ENCODE results near the gene WASHC4. TPM values are rescaled to one million over a fixed set of nuclear protein-coding genes. Genes with fewer than 3 reads are reported as not detected.

Gene WASHC4, protein sequence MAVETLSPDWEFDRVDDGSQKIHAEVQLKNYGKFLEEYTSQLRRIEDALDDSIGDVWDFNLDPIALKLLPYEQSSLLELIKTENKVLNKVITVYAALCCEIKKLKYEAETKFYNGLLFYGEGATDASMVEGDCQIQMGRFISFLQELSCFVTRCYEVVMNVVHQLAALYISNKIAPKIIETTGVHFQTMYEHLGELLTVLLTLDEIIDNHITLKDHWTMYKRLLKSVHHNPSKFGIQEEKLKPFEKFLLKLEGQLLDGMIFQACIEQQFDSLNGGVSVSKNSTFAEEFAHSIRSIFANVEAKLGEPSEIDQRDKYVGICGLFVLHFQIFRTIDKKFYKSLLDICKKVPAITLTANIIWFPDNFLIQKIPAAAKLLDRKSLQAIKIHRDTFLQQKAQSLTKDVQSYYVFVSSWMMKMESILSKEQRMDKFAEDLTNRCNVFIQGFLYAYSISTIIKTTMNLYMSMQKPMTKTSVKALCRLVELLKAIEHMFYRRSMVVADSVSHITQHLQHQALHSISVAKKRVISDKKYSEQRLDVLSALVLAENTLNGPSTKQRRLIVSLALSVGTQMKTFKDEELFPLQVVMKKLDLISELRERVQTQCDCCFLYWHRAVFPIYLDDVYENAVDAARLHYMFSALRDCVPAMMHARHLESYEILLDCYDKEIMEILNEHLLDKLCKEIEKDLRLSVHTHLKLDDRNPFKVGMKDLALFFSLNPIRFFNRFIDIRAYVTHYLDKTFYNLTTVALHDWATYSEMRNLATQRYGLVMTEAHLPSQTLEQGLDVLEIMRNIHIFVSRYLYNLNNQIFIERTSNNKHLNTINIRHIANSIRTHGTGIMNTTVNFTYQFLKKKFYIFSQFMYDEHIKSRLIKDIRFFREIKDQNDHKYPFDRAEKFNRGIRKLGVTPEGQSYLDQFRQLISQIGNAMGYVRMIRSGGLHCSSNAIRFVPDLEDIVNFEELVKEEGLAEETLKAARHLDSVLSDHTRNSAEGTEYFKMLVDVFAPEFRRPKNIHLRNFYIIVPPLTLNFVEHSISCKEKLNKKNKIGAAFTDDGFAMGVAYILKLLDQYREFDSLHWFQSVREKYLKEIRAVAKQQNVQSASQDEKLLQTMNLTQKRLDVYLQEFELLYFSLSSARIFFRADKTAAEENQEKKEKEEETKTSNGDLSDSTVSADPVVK
- total RNA-seq = 55.8 to 57.7 TPM (median 56.0 TPM) in 3 replicates
- long read RNA-seq, full-length matches to known transcripts = 77 of 114 reads
- long read RNA-seq, partial matches to known transcripts = 13 of 114 reads
- long read RNA-seq, other reads (novel, unspliced or antisense) = 24 of 114 reads

DNA sequence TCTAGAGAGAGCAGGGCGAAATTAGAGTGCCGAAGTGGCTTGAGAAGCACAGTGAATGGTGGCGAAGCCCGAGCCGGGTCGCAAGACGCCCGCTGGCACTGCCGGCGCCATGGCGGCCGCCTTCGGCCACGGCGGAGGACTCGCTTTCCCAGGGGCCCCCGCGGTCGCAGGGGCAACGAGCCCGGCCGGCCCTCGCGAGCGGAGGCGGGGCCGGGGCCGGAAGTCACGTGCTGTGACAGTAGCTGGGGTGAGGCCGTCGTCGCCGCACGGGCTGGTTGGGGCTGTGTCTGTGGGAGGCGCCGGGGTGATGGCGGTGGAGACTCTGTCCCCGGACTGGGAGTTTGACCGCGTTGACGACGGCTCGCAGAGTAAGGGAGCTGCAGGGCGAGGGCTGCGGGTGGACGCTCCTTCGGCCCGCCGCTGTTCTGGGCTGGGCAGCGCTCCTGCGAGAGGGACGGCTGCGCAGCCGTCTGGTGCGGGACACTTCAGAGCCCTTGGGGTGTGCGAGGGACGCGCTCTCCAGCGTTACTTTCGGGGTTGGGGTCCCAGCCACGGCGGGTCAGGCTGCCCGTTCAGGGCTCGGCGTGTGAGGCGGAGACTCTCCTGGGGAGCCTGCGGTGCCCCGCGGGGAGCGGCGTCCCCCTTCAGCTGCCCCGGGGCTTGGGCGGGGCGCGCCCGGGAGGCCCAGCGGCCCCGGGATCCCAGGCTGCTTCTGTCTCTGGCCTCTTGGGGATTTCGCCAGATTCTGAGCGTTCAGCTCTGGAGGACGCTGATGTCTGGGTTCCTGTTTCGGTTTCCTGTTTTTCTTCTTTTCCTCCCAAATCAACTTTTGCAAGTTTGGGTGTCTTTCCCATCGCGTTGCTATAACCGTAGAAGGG lies at the start of gene WASHC4:
WASHC4 (plus strand) TSS at position 238 of the 878 bp plus-strand sequence; CDS start at position 308, 70 bp downstream.
- no peak for TF ChIP-seq CTCF (IDR thresholded peaks at IDR 0.05)
- Mint-ChIP-seq H3K36me3 (ENCODE audit: low read depth) (peaks cover 7% of the 10 kb centered on the region), H3K9me3 (ENCODE audit: low read depth) (peaks cover 10% of the 10 kb centered on the region), H3K27ac (ENCODE audit: unreplicated experiment) (peak within 1 kb of the TSS; percentile 97), H3K4me3 (ENCODE audit: unreplicated experiment) (peak within 1 kb of the TSS; percentile 94), H3K27me3 (ENCODE audit: low read depth) (no peaks in the 10 kb centered on the region), H3K4me1 (ENCODE audit: low read depth) (peaks cover 46% of the 10 kb centered on the region)
- DNase-seq (ENCODE audit: low spot score) = peak; percentile 97

GRCh38 chr12:105060715-105061378 lies 46.7 kb upstream of the WASHC4 start:
- Mint-ChIP-seq H3K4me3 (ENCODE audit: unreplicated experiment) (no peak overlapping the region), H3K4me1 (ENCODE audit: low read depth) (peaks cover 3% of the 10 kb centered on the region), H3K36me3 (ENCODE audit: low read depth) (peaks cover 75% of the 10 kb centered on the region), H3K27me3 (ENCODE audit: low read depth) (no peaks in the 10 kb centered on the region), H3K27ac (ENCODE audit: unreplicated experiment) (no peak overlapping the region), H3K9me3 (ENCODE audit: low read depth) (peaks cover 14% of the 10 kb centered on the region)
- DNase-seq (ENCODE audit: low spot score) = no peak
- TF ChIP-seq CTCF (IDR thresholded peaks at IDR 0.05) = no peak

- peak overlapping the region; percentile 55 for H3K27ac Mint-ChIP-seq (ENCODE audit: unreplicated experiment)
- DNase-seq (ENCODE audit: low spot score) = no peak
- no peaks in the 10 kb centered on the region for H3K27me3 Mint-ChIP-seq (ENCODE audit: low read depth)
- peaks cover 6% of the 10 kb centered on the region for H3K4me1 Mint-ChIP-seq (ENCODE audit: low read depth)
- no peak for TF ChIP-seq CTCF (IDR thresholded peaks at IDR 0.05)
- no peak overlapping the region for H3K4me3 Mint-ChIP-seq (ENCODE audit: unreplicated experiment)
- H3K9me3 Mint-ChIP-seq (ENCODE audit: low read depth) = no peaks in the 10 kb centered on the region
- peaks cover 70% of the 10 kb centered on the region for H3K36me3 Mint-ChIP-seq (ENCODE audit: low read depth)
These were observed 42.9 kb upstream of the WASHC4 start for GRCh38 chr12:105064564-105065178.

- Mint-ChIP-seq H3K4me1 (ENCODE audit: low read depth) (peaks cover 10% of the 10 kb centered on the region), H3K27me3 (ENCODE audit: low read depth) (no peaks in the 10 kb centered on the region), H3K9me3 (ENCODE audit: low read depth) (no peaks in the 10 kb centered on the region), H3K36me3 (ENCODE audit: low read depth) (peaks cover 62% of the 10 kb centered on the region), H3K4me3 (ENCODE audit: unreplicated experiment) (no peak overlapping the region), H3K27ac (ENCODE audit: unreplicated experiment) (peak overlapping the region; percentile 53)
- TF ChIP-seq CTCF (IDR thresholded peaks at IDR 0.05) = no peak
- DNase-seq (ENCODE audit: low spot score) = no peak
These were observed 40.0 kb upstream of the WASHC4 start for GRCh38 chr12:105067511-105068031.
